Cardiac muscle cell (in vitro differentiated cells and primary cell): ENCODE results near the gene TRPM5. TPM values are rescaled to one million over a fixed set of nuclear protein-coding genes. Genes with fewer than 3 reads are reported as not detected.

Experiments
- DNase-seq, 2 donors: peaks; one replicate each; pipeline versions ENCODE4 v3.0.0 to v3.0.0-alpha.2; 2010 to 2017; ENCODE audit warnings: low read depth in 1 of 2, low spot score in 1 of 2
- H3K27ac ChIP-seq: fragments of 200-600 bp; sonication (generic); 2 replicates; pipeline ENCODE4 v1.5.1; 2016
- H3K27me3 ChIP-seq: fragments of 200-600 bp; sonication (generic); 2 replicates; pipeline ENCODE4 v1.6.0; 2016; ENCODE audit warnings: control low read depth
- H3K36me3 ChIP-seq: fragments of 200-600 bp; sonication (generic); 2 replicates; pipeline ENCODE4 v1.5.1; 2016; ENCODE audit warnings: control low read depth
- H3K4me1 ChIP-seq: fragments of 200-600 bp; sonication (generic); 2 replicates; pipeline ENCODE4 v1.8.1; 2017; ENCODE audit warnings: low read depth, mild to moderate bottlenecking, mixed run types
- H3K4me3 ChIP-seq: fragments of 200-600 bp; sonication (generic); 2 replicates; pipeline ENCODE4 v1.5.1; 2016; ENCODE audit warnings: mild to moderate bottlenecking
- H3K9me3 ChIP-seq: fragments of 200-600 bp; sonication (generic); 2 replicates; pipeline ENCODE4 v1.5.1; 2017; ENCODE audit warnings: low read depth, mild to moderate bottlenecking, control low read depth
- CTCF ChIP-seq: IDR thresholded peaks from 2 replicates; pipeline ENCODE4 v1.5.1; 2012; ENCODE audit warnings: low read depth, mild to moderate bottlenecking, low read length
- polyA plus RNA-seq: library from polyadenylated mRNA; unstranded; fragments of >200 nt; fragmentation: Nextera tagmentation; extraction: Ambion mirVana; gene quantifications from 2 replicates; pipeline ENCODE4 v1.2.1, GENCODE V29; 2016
- total RNA-seq: library from RNA; depleted of rRNA; stranded (reverse); fragments of >200 nt; gene quantifications from 2 replicates; pipeline ENCODE4 v1.2.3, GENCODE V29; 2016

TRPM5 gene
- total and polyA plus RNA-seq, 2 experiments from 2014 or later: 0.33 to 0.66 TPM

GRCh38 chr11:2448661-2449547, 4.6 kb upstream of the TRPM5 start:
- no peak for DNase-seq
- no peaks in the 10 kb centered on the region for H3K9me3 ChIP-seq
- no peak for TF ChIP-seq CTCF
- H3K4me3 ChIP-seq: no peak overlapping the region
- no peaks in the 10 kb centered on the region for H3K36me3 ChIP-seq
- peaks cover 94% of the 10 kb centered on the region for H3K27me3 ChIP-seq
- H3K4me1 ChIP-seq: no peaks in the 10 kb centered on the region
- no peak overlapping the region for H3K27ac ChIP-seq

DNA sequence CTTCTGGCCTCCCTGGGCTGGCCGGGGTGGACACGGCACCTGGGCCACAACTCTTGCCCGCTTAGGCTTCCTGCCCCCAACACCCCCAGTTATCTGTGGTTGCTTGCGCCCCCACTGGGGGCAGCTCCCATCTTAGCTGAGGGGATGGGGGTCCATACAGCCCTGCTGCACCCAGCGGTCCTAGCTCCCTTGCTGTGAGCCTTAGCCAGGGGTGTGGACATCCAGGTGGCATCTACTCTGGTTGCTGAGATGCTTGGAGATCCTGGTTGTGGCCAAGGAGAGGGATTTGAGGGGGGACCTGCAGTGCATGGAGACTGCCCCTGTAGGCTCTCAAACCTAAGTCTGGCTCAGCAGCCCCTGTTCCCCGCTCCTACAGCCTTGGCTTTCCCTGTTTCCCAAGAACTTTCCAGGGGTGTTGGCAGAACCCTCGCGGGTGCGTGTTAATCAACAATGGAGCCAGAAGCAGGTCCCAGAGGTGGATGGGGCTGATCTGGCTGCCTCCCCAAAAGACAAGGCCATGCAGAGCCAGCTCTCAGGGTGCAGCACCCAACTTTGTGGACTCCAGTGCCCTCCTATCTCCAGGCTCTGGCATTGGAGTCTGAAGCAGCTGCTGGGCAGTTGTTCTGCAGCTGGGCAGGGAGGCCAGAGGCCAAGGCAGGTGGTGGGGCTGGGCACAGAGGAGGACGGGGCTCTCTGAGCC, 3.8 kb upstream of the TRPM5 start:
- DNase-seq: no peak
- peaks cover 96% of the 10 kb centered on the region for H3K27me3 ChIP-seq
- H3K4me3 ChIP-seq: no peak overlapping the region
- no peaks in the 10 kb centered on the region for H3K9me3 ChIP-seq
- H3K4me1 ChIP-seq: no peaks in the 10 kb centered on the region
- H3K36me3 ChIP-seq: no peaks in the 10 kb centered on the region
- TF ChIP-seq CTCF: no peak
- H3K27ac ChIP-seq: no peak overlapping the region

GRCh38 chr11:2447253-2447950, 3.1 kb upstream of the TRPM5 start:
- no peak for DNase-seq
- Histone ChIP-seq H3K9me3 (no peaks in the 10 kb centered on the region), H3K27ac (no peak overlapping the region), H3K27me3 (peaks cover 97% of the 10 kb centered on the region), H3K4me1 (no peaks in the 10 kb centered on the region), H3K4me3 (no peak overlapping the region), H3K36me3 (no peaks in the 10 kb centered on the region)
- TF ChIP-seq CTCF: no peak

GRCh38 chr11:2446590-2447252, 2.4 kb upstream of the TRPM5 start:
- Histone ChIP-seq H3K27ac (no peak overlapping the region), H3K4me1 (no peaks in the 10 kb centered on the region), H3K27me3 (peaks cover 97% of the 10 kb centered on the region), H3K4me3 (no peak overlapping the region), H3K36me3 (no peaks in the 10 kb centered on the region), H3K9me3 (no peaks in the 10 kb centered on the region)
- no peak for DNase-seq
- no peak for TF ChIP-seq CTCF
